GM18526 (cell line): ENCODE measurements around the gene RAB6B.

ENCODE experiments used
- POLR2A ChIP-seq: IDR thresholded peaks from 3 replicates; pipeline ENCODE4 v1.6.1; 2011; ENCODE audit not compliant: insufficient read length; ENCODE audit errors: extremely low read depth

Gene RAB6B

GRCh38 chr3:133779626-133780203 is 116.0 kb downstream of the RAB6B start:
- no peak for TF ChIP-seq POLR2A

- TF ChIP-seq POLR2A = no peak
These were observed 117.7 kb downstream of the RAB6B start for GRCh38 chr3:133777807-133778568.

DNA sequence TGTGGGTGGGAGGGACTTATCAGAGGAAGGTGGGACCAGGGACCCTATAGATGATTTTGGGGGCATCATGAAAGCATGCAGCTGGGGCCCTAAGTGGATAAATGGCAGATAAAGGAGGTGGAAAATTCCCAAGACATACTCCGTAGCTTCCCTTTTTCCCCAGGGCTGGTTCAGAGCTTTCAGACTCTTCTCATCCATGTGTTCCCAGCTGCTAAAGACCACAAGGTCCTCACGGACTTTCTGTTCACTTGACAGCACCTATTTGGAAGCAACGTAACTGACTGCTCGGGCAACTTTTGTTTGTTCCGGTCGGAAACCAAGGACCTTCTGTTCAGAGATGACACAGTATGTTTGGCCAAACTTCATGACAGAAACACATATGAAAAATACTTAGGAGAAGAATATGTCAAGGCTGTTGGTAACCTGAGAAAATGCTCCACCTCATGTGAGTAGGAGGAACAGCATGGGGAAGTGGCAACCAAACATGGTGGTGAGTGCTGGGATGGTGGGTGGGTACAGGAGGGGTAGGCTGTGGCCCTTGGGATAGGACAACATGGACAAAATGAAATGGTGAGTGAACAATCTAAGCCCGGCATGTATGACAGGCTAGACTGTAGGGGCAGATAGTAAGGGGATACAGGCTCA is 118.8 kb downstream of the RAB6B start:
- TF ChIP-seq POLR2A = no peak

- TF ChIP-seq POLR2A = no peak
These were observed 119.8 kb downstream of the RAB6B start for GRCh38 chr3:133775835-133776234.

DNA sequence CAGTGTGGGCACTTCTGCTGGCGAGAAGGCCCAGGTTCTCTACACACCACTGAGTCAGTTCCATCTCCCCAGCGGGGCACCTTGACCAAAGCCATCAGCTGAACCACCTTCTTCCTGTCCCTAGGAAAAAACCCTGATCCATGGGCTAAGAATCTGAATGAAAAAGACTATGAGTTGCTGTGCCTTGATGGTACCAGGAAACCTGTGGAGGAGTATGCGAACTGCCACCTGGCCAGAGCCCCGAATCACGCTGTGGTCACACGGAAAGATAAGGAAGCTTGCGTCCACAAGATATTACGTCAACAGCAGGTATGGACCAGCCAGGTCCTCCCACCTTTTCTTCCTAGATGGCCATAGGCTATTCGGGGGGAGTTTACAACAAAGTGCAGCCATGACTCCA is 120.4 kb downstream of the RAB6B start:
- TF ChIP-seq POLR2A = no peak
